ENCODE data around the gene TRABD2B. TPM values are rescaled to one million over a fixed set of nuclear protein-coding genes. Genes with fewer than 3 reads are reported as not detected.

Gene TRABD2B
- total RNA-seq, 1 donor = under 0.01 TPM

DNA sequence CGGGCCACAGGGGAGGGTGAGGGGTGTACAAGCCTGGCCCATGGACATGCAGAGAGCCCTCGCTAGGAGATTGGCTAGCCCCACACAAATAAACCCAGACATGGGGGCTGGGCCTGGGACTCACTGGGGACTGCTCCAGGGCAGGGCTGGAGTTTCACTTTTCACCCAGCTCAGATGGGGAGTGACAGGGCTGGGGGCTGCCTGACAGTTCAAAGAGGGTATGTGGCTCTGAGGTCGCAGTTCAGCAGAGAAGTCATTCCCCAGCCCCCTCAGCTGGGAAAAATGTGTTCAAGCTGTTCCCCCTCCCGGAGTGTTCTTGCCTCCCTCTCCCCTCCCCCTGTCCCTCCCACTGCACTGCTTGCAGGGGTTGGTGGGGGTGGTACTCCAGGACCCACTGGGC is 277.1 kb downstream of the TRABD2B start:
- Histone ChIP-seq H3K4me1 (ENCODE audit: insufficient read depth, low read length) (no peaks in the 10 kb centered on the region), H3K27me3 (ENCODE audit: insufficient read depth, low read length) (peaks cover 23% of the 10 kb centered on the region), H4K20me1 (ENCODE audit: insufficient read depth, low read length) (no peaks in the 10 kb centered on the region), H2AFZ (ENCODE audit: low read length) (no peak overlapping the region), H3K4me3 (ENCODE audit: insufficient read depth, low read length) (no peak overlapping the region), H3K4me2 (ENCODE audit: insufficient read depth, low read length) (no peak overlapping the region), H3K36me3 (ENCODE audit: insufficient read depth, low read length) (no peaks in the 10 kb centered on the region), H3K79me2 (ENCODE audit: insufficient read depth, low read length) (no peaks in the 10 kb centered on the region), H3K9me3 (ENCODE audit: low read depth, low read length) (no peaks in the 10 kb centered on the region), H3K27ac (ENCODE audit: low read depth, low read length) (no peak overlapping the region)
- TF ChIP-seq, protein P1, sequence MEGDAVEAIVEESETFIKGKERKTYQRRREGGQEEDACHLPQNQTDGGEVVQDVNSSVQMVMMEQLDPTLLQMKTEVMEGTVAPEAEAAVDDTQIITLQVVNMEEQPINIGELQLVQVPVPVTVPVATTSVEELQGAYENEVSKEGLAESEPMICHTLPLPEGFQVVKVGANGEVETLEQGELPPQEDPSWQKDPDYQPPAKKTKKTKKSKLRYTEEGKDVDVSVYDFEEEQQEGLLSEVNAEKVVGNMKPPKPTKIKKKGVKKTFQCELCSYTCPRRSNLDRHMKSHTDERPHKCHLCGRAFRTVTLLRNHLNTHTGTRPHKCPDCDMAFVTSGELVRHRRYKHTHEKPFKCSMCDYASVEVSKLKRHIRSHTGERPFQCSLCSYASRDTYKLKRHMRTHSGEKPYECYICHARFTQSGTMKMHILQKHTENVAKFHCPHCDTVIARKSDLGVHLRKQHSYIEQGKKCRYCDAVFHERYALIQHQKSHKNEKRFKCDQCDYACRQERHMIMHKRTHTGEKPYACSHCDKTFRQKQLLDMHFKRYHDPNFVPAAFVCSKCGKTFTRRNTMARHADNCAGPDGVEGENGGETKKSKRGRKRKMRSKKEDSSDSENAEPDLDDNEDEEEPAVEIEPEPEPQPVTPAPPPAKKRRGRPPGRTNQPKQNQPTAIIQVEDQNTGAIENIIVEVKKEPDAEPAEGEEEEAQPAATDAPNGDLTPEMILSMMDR (IDR thresholded peaks at IDR 0.05; ENCODE audit: extremely low read depth, low read depth, low read length) = no peak
- no peak for DNase-seq (ENCODE audit: insufficient read length, low spot score, missing footprints)

DNA sequence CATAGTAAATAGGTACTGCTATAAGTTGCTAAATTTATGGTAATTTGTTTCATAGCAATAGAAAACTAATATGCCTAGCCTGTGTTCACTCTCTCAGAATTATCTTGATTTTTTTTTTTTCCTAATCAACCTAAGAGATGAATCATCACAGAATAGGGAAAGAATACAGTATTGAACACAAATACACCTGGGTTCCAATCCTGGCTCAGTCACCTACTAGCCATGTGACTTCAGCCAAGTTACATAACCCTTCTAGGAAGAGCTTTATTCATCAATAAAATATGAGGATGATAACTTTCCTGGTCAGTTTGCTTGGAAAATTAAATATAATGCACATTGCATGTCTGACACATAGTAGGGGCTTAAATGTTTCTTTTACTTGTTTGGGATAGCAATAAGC is 279.8 kb downstream of the TRABD2B start:
- no peak overlapping the region for H3K4me2 ChIP-seq (ENCODE audit: insufficient read depth, low read length)
- DNase-seq (ENCODE audit: insufficient read length, low spot score, missing footprints) = no peak
- no peaks in the 10 kb centered on the region for H3K4me1 ChIP-seq (ENCODE audit: insufficient read depth, low read length)
- no peak overlapping the region for H3K27ac ChIP-seq (ENCODE audit: low read depth, low read length)
- H3K4me3 ChIP-seq (ENCODE audit: insufficient read depth, low read length) = no peak overlapping the region
- no peaks in the 10 kb centered on the region for H3K79me2 ChIP-seq (ENCODE audit: insufficient read depth, low read length)
- H2AFZ ChIP-seq (ENCODE audit: low read length) = no peak overlapping the region
- no peaks in the 10 kb centered on the region for H3K36me3 ChIP-seq (ENCODE audit: insufficient read depth, low read length)
- peaks cover 22% of the 10 kb centered on the region for H3K27me3 ChIP-seq (ENCODE audit: insufficient read depth, low read length)
- no peaks in the 10 kb centered on the region for H3K9me3 ChIP-seq (ENCODE audit: low read depth, low read length)
- H4K20me1 ChIP-seq (ENCODE audit: insufficient read depth, low read length) = no peaks in the 10 kb centered on the region
- TF ChIP-seq, protein P1 (IDR thresholded peaks at IDR 0.05; ENCODE audit: extremely low read depth, low read depth, low read length) = no peak

DNA sequence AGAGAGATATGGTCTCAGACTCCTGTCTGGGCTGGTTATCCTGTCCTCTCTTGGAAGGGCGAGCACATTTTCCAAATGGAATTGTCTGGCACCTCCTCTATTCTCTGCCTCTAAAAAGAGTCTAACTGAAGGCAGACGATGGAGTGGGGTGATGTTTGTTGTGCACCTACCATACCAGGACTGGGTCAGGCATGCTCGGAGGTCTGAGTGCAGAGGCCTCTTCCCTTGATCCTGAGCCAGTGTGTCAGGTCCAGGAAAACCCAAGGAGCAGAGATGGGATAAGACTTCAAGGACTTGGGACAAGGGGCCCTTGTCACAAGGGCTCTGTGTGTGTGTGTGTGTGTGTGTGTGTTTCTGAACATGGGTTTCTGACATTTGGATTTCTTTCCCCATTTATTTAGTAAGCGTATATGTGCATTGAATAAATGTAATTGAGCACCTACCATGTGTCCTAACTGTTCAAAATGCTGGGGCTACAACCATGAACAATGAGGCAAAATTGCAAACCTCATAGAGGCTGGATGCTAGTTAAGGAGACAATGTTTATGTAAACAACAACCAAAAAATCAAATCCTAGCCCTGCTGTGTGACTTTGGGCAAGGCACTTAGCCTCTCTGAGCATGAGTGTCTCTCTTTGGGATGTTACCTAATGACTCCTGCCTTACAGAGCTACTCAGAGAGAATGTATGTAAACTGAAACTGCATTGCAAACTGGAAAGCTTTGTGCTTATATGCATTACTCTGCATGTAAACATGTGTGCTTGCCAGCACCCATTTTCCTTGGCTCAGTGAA is 283.0 kb downstream of the TRABD2B start:
- H3K36me3 ChIP-seq (ENCODE audit: insufficient read depth, low read length) = no peaks in the 10 kb centered on the region
- TF ChIP-seq, protein P1 (IDR thresholded peaks at IDR 0.05; ENCODE audit: extremely low read depth, low read depth, low read length) = no peak
- no peak for DNase-seq (ENCODE audit: insufficient read length, low spot score, missing footprints)
- no peak overlapping the region for H3K4me2 ChIP-seq (ENCODE audit: insufficient read depth, low read length)
- peaks cover 54% of the 10 kb centered on the region for H3K27me3 ChIP-seq (ENCODE audit: insufficient read depth, low read length)
- H2AFZ ChIP-seq (ENCODE audit: low read length) = no peak overlapping the region
- H4K20me1 ChIP-seq (ENCODE audit: insufficient read depth, low read length) = no peaks in the 10 kb centered on the region
- H3K9me3 ChIP-seq (ENCODE audit: low read depth, low read length) = no peaks in the 10 kb centered on the region
- no peak overlapping the region for H3K4me3 ChIP-seq (ENCODE audit: insufficient read depth, low read length)
- no peak overlapping the region for H3K27ac ChIP-seq (ENCODE audit: low read depth, low read length)
- H3K79me2 ChIP-seq (ENCODE audit: insufficient read depth, low read length) = no peaks in the 10 kb centered on the region
- peaks cover 6% of the 10 kb centered on the region for H3K4me1 ChIP-seq (ENCODE audit: insufficient read depth, low read length)

- TF ChIP-seq, protein P1 (IDR thresholded peaks at IDR 0.05; ENCODE audit: extremely low read depth, low read depth, low read length) = no peak
- H3K79me2 ChIP-seq (ENCODE audit: insufficient read depth, low read length) = no peaks in the 10 kb centered on the region
- H3K4me1 ChIP-seq (ENCODE audit: insufficient read depth, low read length) = peaks cover 6% of the 10 kb centered on the region
- no peaks in the 10 kb centered on the region for H3K36me3 ChIP-seq (ENCODE audit: insufficient read depth, low read length)
- H3K4me3 ChIP-seq (ENCODE audit: insufficient read depth, low read length) = no peak overlapping the region
- H3K27ac ChIP-seq (ENCODE audit: low read depth, low read length) = no peak overlapping the region
- no peak for DNase-seq (ENCODE audit: insufficient read length, low spot score, missing footprints)
- no peaks in the 10 kb centered on the region for H4K20me1 ChIP-seq (ENCODE audit: insufficient read depth, low read length)
- no peaks in the 10 kb centered on the region for H3K9me3 ChIP-seq (ENCODE audit: low read depth, low read length)
- no peak overlapping the region for H3K4me2 ChIP-seq (ENCODE audit: insufficient read depth, low read length)
- peaks cover 61% of the 10 kb centered on the region for H3K27me3 ChIP-seq (ENCODE audit: insufficient read depth, low read length)
- no peak overlapping the region for H2AFZ ChIP-seq (ENCODE audit: low read length)
Measured at GRCh38 chr1:47713333-47713953, 283.7 kb downstream of the TRABD2B start.

All from osteoblast (primary cell).